Smooth muscle cell of trachea (primary cell): ENCODE data around the gene TNFSF13B. TPM values are rescaled to one million over a fixed set of nuclear protein-coding genes. Genes with fewer than 3 reads are reported as not detected.

Experiments
- total RNA-seq: library from RNA; depleted of rRNA; stranded (reverse); fragments of >200 nt; gene quantifications from 2 replicates; pipeline ENCODE4 v1.2.1, GENCODE V29; 2014

TNFSF13B gene
- 5.2 and 6.6 TPM in 2 replicates for total RNA-seq

GRCh38 chr13:108269601-108270328 lies at the start of gene TNFSF13B:
TNFSF13B (plus strand) TSS chr13:108269718; CDS start chr13:108269896, 178 bp downstream.

Other genes starting within 250 kb of the TNFSF13B start
- 7.4 and 9.7 TPM in 2 replicates for gene LIG4, start 54.2 kb upstream of the TNFSF13B start, total RNA-seq
- gene ABHD13, start 51.3 kb upstream of the TNFSF13B start, total RNA-seq, result 5.8 and 8.0 TPM in 2 replicates